GM12865 (cell line): ENCODE results near the gene FAM227A.

ENCODE experiments used
- DNase-seq: peaks from one replicate; pipeline ENCODE4 v3.0.0; 2010; ENCODE audit warnings: low read depth
- H3K4me3 ChIP-seq: 2 replicates; pipeline ENCODE4 v1.5.1; 2011; ENCODE audit warnings: mild to moderate bottlenecking, low read depth, low read length, control low read depth
- CTCF ChIP-seq: IDR thresholded peaks from 2 replicates; pipeline ENCODE4 v1.5.1; 2011; ENCODE audit warnings: low read length, control low read depth, low read depth, inconsistent platforms; ENCODE audit not compliant: insufficient read depth; ENCODE audit errors: missing control alignments

FAM227A gene

GRCh38 chr22:38694049-38694448, 37.9 kb upstream of the FAM227A start:
- TF ChIP-seq CTCF, result no peak
- no peak overlapping the region for H3K4me3 ChIP-seq
- no peak for DNase-seq

GRCh38 chr22:38689651-38690050, 33.5 kb upstream of the FAM227A start:
- H3K4me3 ChIP-seq, result no peak overlapping the region
- no peak for DNase-seq
- no peak for TF ChIP-seq CTCF

GRCh38 chr22:38685761-38686160, 29.6 kb upstream of the FAM227A start:
- no peak for DNase-seq
- no peak overlapping the region for H3K4me3 ChIP-seq
- no peak for TF ChIP-seq CTCF

- no peak for TF ChIP-seq CTCF
- no peak for DNase-seq
- H3K4me3 ChIP-seq, result no peak overlapping the region
Measured at GRCh38 chr22:38684895-38685294, 28.7 kb upstream of the FAM227A start.

- DNase-seq, result peak; percentile 93
- TF ChIP-seq CTCF, result peak; percentile 72
- H3K4me3 ChIP-seq, result peak within 1 kb of the TSS; percentile 85
Measured at GRCh38 chr22:38681582-38682335, 25.6 kb upstream of the FAM227A start, which contains the start of gene TOMM22. Gene TOMM22 (plus strand): TSS chr22:38681957. CDS start chr22:38681979, 22 bp downstream.

GRCh38 chr22:38675833-38676232, 19.6 kb upstream of the FAM227A start:
- DNase-seq, result no peak
- no peak for TF ChIP-seq CTCF
- H3K4me3 ChIP-seq, result no peak overlapping the region

GRCh38 chr22:38674888-38675287, 18.7 kb upstream of the FAM227A start:
- no peak for DNase-seq
- TF ChIP-seq CTCF, result no peak
- H3K4me3 ChIP-seq, result no peak overlapping the region
